ENCODE results near the gene SLC2A5.

Gene SLC2A5

GRCh38 chr1:9069326-9070100 is at the start of gene SLC2A5:
TSS of gene SLC2A5 (minus strand) at chr1:9069635. CDS start at chr1:9069536, 99 bp downstream.
- peak within 1 kb of the TSS; percentile 88 for H3K27ac ChIP-seq
- ChIA-PET POLR2A (ENCODE audit: low non-redundant PET) (no interaction called here), CTCF (interaction anchor here (0.5 to 0.6 kb wide), 2 partner anchors 112 to 624 kb away, joined by 3 read pairs; no protein-coding TSS in a partner anchor)
- TF ChIP-seq CTCF (conservative IDR thresholded peaks at IDR 0.05; ENCODE audit: low read depth), result no peak
- DNase-seq (ENCODE audit: low spot score), result no peak

- ChIA-PET POLR2A (ENCODE audit: low non-redundant PET) (interaction anchor here (1.1 kb wide), 1 partner anchor 9 kb away, joined by 3 read pairs; no protein-coding TSS in a partner anchor), CTCF (interaction anchor here (0.6 kb wide), 1 partner anchor 587 kb away, joined by 3 read pairs; no protein-coding TSS in a partner anchor)
- peak overlapping the region; percentile 31 for H3K27ac ChIP-seq
- DNase-seq (ENCODE audit: low spot score), result no peak
- TF ChIP-seq CTCF (conservative IDR thresholded peaks at IDR 0.05; ENCODE audit: low read depth), result no peak
Measured at GRCh38 chr1:9118186-9118585, 48.8 kb upstream of the SLC2A5 start.

- POLR2A ChIA-PET (ENCODE audit: low non-redundant PET), result interaction anchor here (0.6 kb wide), 1 partner anchor 10 kb away, joined by 5 read pairs; no protein-coding TSS in a partner anchor
- no peak overlapping the region for H3K27ac ChIP-seq
- CTCF ChIA-PET, result interaction anchor here (0.7 kb wide), 3 partner anchors 15 to 604 kb away, joined by 3 to 5 read pairs (median 4); no protein-coding TSS in a partner anchor
- no peak for DNase-seq (ENCODE audit: low spot score)
- no peak for TF ChIP-seq CTCF (conservative IDR thresholded peaks at IDR 0.05; ENCODE audit: low read depth)
Measured at GRCh38 chr1:9115351-9116205, 46.1 kb upstream of the SLC2A5 start.

- peak overlapping the region; percentile 60 for H3K27ac ChIP-seq
- CTCF ChIA-PET, result interaction anchor here (0.6 to 0.7 kb wide), 2 partner anchors 12 to 87 kb away, joined by 3 to 5 read pairs; no protein-coding TSS in a partner anchor
- POLR2A ChIA-PET (ENCODE audit: low non-redundant PET), result no interaction called here
- DNase-seq (ENCODE audit: low spot score), result no peak
- no peak for TF ChIP-seq CTCF (conservative IDR thresholded peaks at IDR 0.05; ENCODE audit: low read depth)
Measured at GRCh38 chr1:9112961-9113880, 43.8 kb upstream of the SLC2A5 start.

- ChIA-PET CTCF (interaction anchor here (1.8 kb wide), 1 partner anchor 85 kb away, joined by 22 read pairs; no protein-coding TSS in a partner anchor), POLR2A (ENCODE audit: low non-redundant PET) (no interaction called here)
- no peak for DNase-seq (ENCODE audit: low spot score)
- TF ChIP-seq CTCF (conservative IDR thresholded peaks at IDR 0.05; ENCODE audit: low read depth), result no peak
- peak overlapping the region; percentile 60 for H3K27ac ChIP-seq
Measured at GRCh38 chr1:9111957-9112356, 42.5 kb upstream of the SLC2A5 start.
